K562 (cell line): Measurements from ENCODE around the gene MAN2B1. TPM values are rescaled to one million over a fixed set of nuclear protein-coding genes. Genes with fewer than 3 reads are reported as not detected.

Experiments
- ARHGAP35 ChIP-seq: fragments of 450-650 bp; IDR thresholded peaks from 2 replicates; pipeline ENCODE4 v1.6.1; 2018; ENCODE audit not compliant: partially characterized antibody
- CBX2 ChIP-seq: fragments of 200-600 bp; sonication (generic); IDR thresholded peaks from one replicate; pipeline ENCODE4 v1.6.1; 2012; ENCODE audit warnings: mild to moderate bottlenecking, low read length, inconsistent platforms; ENCODE audit not compliant: insufficient read depth, poor library complexity, severe bottlenecking
- CC2D1A ChIP-seq: fragments of 450-650 bp; IDR thresholded peaks from 2 replicates; pipeline ENCODE4 v1.6.1; 2017; ENCODE audit warnings: mild to moderate bottlenecking
- ETV1 ChIP-seq: fragments of 450-650 bp; conservative IDR thresholded peaks from 2 replicates; pipeline ENCODE4 v1.6.1; 2016; ENCODE audit warnings: missing genetic modification characterization, control low read depth, low read depth, missing compliant biosample characterization
- FOS ChIP-seq: IDR thresholded peaks from 3 replicates; pipeline ENCODE4 v1.6.1; 2011; ENCODE audit not compliant: insufficient read length; ENCODE audit errors: extremely low read depth
- FOXJ2 ChIP-seq: fragments of 200-800 bp; sonication (Bioruptor generic); IDR thresholded peaks from 2 replicates; pipeline ENCODE4 v1.6.1; 2016; ENCODE audit warnings: missing genetic modification characterization, missing compliant biosample characterization
- GATAD2A ChIP-seq: fragments of 450-650 bp; IDR thresholded peaks from 2 replicates; pipeline ENCODE4 v1.6.1; 2017
- GTF2E2 ChIP-seq: fragments of 200-800 bp; sonication (Bioruptor generic); IDR thresholded peaks from 2 replicates; pipeline ENCODE4 v1.6.1; 2016; ENCODE audit warnings: missing genetic modification characterization, missing compliant biosample characterization
- KAT8 ChIP-seq: fragments of 450-650 bp; IDR thresholded peaks from 2 replicates; pipeline ENCODE4 v1.6.1; 2016; ENCODE audit warnings: low read depth, mild to moderate bottlenecking
- KDM5B ChIP-seq: fragments of 200-600 bp; sonication (generic); IDR thresholded peaks from 2 replicates; pipeline ENCODE4 v1.6.1; 2012; ENCODE audit warnings: low read depth, mild to moderate bottlenecking, moderate library complexity, low read length, control low read depth, inconsistent platforms; ENCODE audit not compliant: insufficient replicate concordance
- MAZ ChIP-seq, 2 experiments: fragments of 450-650 bp in 1 of 2; sonication (generic) in 1 of 2; formaldehyde crosslinking; IDR thresholded peaks in 1 of 2; conservative IDR thresholded peaks in 1 of 2; 2 replicates each; pipeline versions ENCODE4 v1.4.0 to v1.5.0; 2020; ENCODE audit warnings: mild to moderate bottlenecking in 1 of 2, missing genetic modification reagents in 1 of 2
- MCM7 ChIP-seq, 2 experiments: fragments of 450-650 bp; IDR thresholded peaks; 2 replicates each; pipeline ENCODE4 v1.6.1; 2016 to 2018
- MXD1 ChIP-seq: fragments of 250-450 bp; sonication (Bioruptor Pico); IDR thresholded peaks from 2 replicates; pipeline ENCODE4 v1.8.0; 2021; ENCODE audit warnings: borderline replicate concordance, mild to moderate bottlenecking, moderate library complexity; ENCODE audit not compliant: poor library complexity, severe bottlenecking
- MYC ChIP-seq, 2 experiments: fragments of 250-450 bp in 1 of 2; sonication (Bioruptor Pico) in 1 of 2; IDR thresholded peaks; 2 replicates each; pipeline versions ENCODE4 v1.5.1 to v1.6.1; 2012 to 2021; ENCODE audit warnings: low read depth in 2 of 2, borderline replicate concordance in 1 of 2, improper control_type of control experiment in 1 of 2, low read length in 1 of 2, mild to moderate bottlenecking in 1 of 2, moderate library complexity in 1 of 2
- PHF8 ChIP-seq: fragments of 200-600 bp; sonication (generic); IDR thresholded peaks from 2 replicates; pipeline ENCODE4 v1.6.1; 2012; ENCODE audit warnings: mixed run types, mild to moderate bottlenecking, inconsistent platforms, low read length, moderate library complexity, borderline replicate concordance
- RBM14 ChIP-seq: fragments of 200-400 bp; formaldehyde crosslinking; IDR thresholded peaks from 2 replicates; pipeline ENCODE4 v1.6.1; 2018; ENCODE audit warnings: low read depth, mild to moderate bottlenecking, low read length, moderate library complexity, borderline replicate concordance; ENCODE audit not compliant: insufficient read depth
- RNF2 ChIP-seq: sonication (generic); IDR thresholded peaks from 2 replicates; pipeline ENCODE4 v1.6.1; 2016
- SAP30 ChIP-seq: fragments of 200-600 bp; sonication (generic); IDR thresholded peaks from 2 replicates; pipeline ENCODE4 v1.6.1; 2012; ENCODE audit warnings: borderline replicate concordance, low read depth, mild to moderate bottlenecking, moderate library complexity, low read length, control low read depth, inconsistent platforms; ENCODE audit not compliant: insufficient read depth, poor library complexity, severe bottlenecking
- SIN3B ChIP-seq: fragments of 450-650 bp; IDR thresholded peaks from 2 replicates; pipeline ENCODE4 v1.6.1; 2017; ENCODE audit warnings: low read depth, mild to moderate bottlenecking, moderate library complexity
- TAL1 ChIP-seq: fragments of 450-650 bp; IDR thresholded peaks from 2 replicates; pipeline ENCODE4 v1.6.1; 2016; ENCODE audit warnings: mild to moderate bottlenecking
- TBL1XR1 ChIP-seq, 2 experiments: IDR thresholded peaks; 2 replicates each; pipeline ENCODE4 v1.6.1; 2012; ENCODE audit warnings: improper control_type of control experiment in 2 of 2, low read length in 2 of 2, mild to moderate bottlenecking in 1 of 2
- TSHZ1 ChIP-seq: fragments of 250-450 bp; sonication (Bioruptor Pico); IDR thresholded peaks from 2 replicates; pipeline ENCODE4 v1.4.0; 2020; ENCODE audit warnings: mild to moderate bottlenecking, moderate library complexity
- ZNF140 ChIP-seq: fragments of 250-450 bp; sonication (Bioruptor Pico); IDR thresholded peaks from 2 replicates; pipeline ENCODE4 v1.8.0; 2021; ENCODE audit warnings: moderate library complexity, mild to moderate bottlenecking, inconsistent platforms
- ZNF696 ChIP-seq: fragments of 250-450 bp; sonication (Bioruptor Pico); conservative IDR thresholded peaks from 2 replicates; pipeline ENCODE4 v1.4.0; 2020; ENCODE audit warnings: mild to moderate bottlenecking, moderate library complexity
- polyA plus RNA-seq, 8 experiments: library from polyadenylated mRNA; depleted of rRNA in 4 of 8; stranded (reverse) in 5 of 8; unstranded in 3 of 8; fragments of >200 nt; fragmentation: Nextera tagmentation in 2 of 8; fragmentation: Illumina TruSeq in 1 of 8; extraction: Ambion mirVana in 2 of 8; extraction: Trizol in 1 of 8; gene quantifications; 2 replicates each; pipeline versions ENCODE4 v1.2.1 to v1.2.3, GENCODE V29; 2011 to 2014; ENCODE audit warnings: inconsistent platforms in 1 of 8, missing spikeins in 1 of 8
- total RNA-seq, 7 experiments: library from RNA; depleted of rRNA in 6 of 7; stranded (reverse); fragments of >200 nt in 6 of 7; fragmentation: Illumina TruSeq in 2 of 7; extraction: Trizol in 2 of 7; gene quantifications; 2 replicates each; pipeline versions ENCODE4 v1.2.1 to v1.2.3, GENCODE V29; 2011 to 2021; ENCODE audit warnings: low replicate concordance in 1 of 7

Gene MAN2B1
- total and polyA plus RNA-seq, 9 of the 15 experiments (the other 6 are each of a cell fraction or from before 2014, with no cell fraction given): 0.59 to 33.8 (median 11.4) TPM

- peak; percentile 52 for TF ChIP-seq KDM5B
- TF ChIP-seq MCM7 (IDR thresholded peaks at IDR 0.05): no peak
- peak; percentile 96 for TF ChIP-seq SIN3B
- TF ChIP-seq KAT8: peak; percentile 95
- peak; percentile 39 for TF ChIP-seq MXD1 (CRISPR knock-in tag)
- peak; percentile 89 for TF ChIP-seq SAP30
- no peak for TF ChIP-seq ZNF696
- peak; percentile 68; the same call in 1 of the 2 replicates for TF ChIP-seq MYC (IDR thresholded peaks at IDR 0.05; ENCODE audit: low read depth, low read length)
- TF ChIP-seq MYC (CRISPR knock-in tag; IDR thresholded peaks at IDR 0.05; ENCODE audit: borderline replicate concordance, low read depth): no peak; the same call in 1 of the 2 replicates
- no peak for TF ChIP-seq RBM14
- peak; percentile 89; the same call in 1 of the 2 replicates for TF ChIP-seq PHF8
- no peak for TF ChIP-seq FOS
- TF ChIP-seq TBL1XR1 (IDR thresholded peaks at IDR 0.05; ENCODE audit: low read length in 2 of 2): peak in 1 of 2 experiments; percentile 50; a peak in 1 of 4 replicates
- TF ChIP-seq CC2D1A: peak; percentile 48; the same call in 1 of the 2 replicates
- TF ChIP-seq ARHGAP35: no peak
- peak; percentile 38 to 59 for TF ChIP-seq MAZ (CRISPR knock-in tag; conservative IDR thresholded peaks at IDR 0.05 in 1 of 2, IDR thresholded peaks at IDR 0.05 in 1 of 2)
- no peak for TF ChIP-seq RNF2
- TF ChIP-seq TAL1: peak; percentile 42; the same call in 1 of the 2 replicates
- no peak for TF ChIP-seq CBX2
- no peak for TF ChIP-seq TSHZ1 (CRISPR knock-in tag)
- peak; percentile 73 for TF ChIP-seq FOXJ2 (tag)
- TF ChIP-seq GTF2E2 (tag): no peak; the same call in 1 of the 2 replicates
- TF ChIP-seq GATAD2A: no peak
- peak; percentile 92 for TF ChIP-seq ETV1 (tag)
- no peak for TF ChIP-seq ZNF140 (CRISPR knock-in tag)
Observed at GRCh38 chr19:12669270-12670158, 3.0 kb upstream of the MAN2B1 start (continued).
